MCF 10A (cell line): Measurements from ENCODE around the gene TRIM63. TPM values are rescaled to one million over a fixed set of nuclear protein-coding genes. Genes with fewer than 3 reads are reported as not detected.

ENCODE experiments used
- BruUV-seq: library from RNA; stranded (reverse); fragments of 400-500 nt; replicated peaks from 2 replicates; lab custom pipeline; 2021; lab: Mats Ljungman, UMichigan
- CTCF ChIA-PET: fragments of 300-600 bp; sonication (Branson Sonifier 250); formaldehyde crosslinking; extraction: SDS; loops from one replicate; lab custom pipeline; 2021; ENCODE audit warnings: antibody characterized with exemption, inconsistent platforms; lab: Yijun Ruan, JAX
- POLR2A ChIA-PET: fragments of 300-600, 350-650 bp; sonication (Branson Sonifier 250); formaldehyde crosslinking; extraction: SDS; loops from one replicate; lab custom pipeline; 2020; ENCODE audit warnings: antibody characterized with exemption, inconsistent platforms; lab: Yijun Ruan, JAX
- DNase-seq: peaks from one replicate; pipeline ENCODE4 v3.0.0-alpha.2; 2018; ENCODE audit not compliant: unreplicated experiment
- H3K27ac Mint-ChIP-seq: one replicate; pipeline ENCODE4 v1.8.0; 2022; ENCODE audit warnings: mild to moderate bottlenecking, low read depth, mixed read lengths; ENCODE audit not compliant: unreplicated experiment
- H3K27me3 Mint-ChIP-seq: one replicate; pipeline ENCODE4 v1.8.0; 2022; ENCODE audit warnings: mixed read lengths; ENCODE audit not compliant: insufficient read depth, unreplicated experiment
- H3K36me3 Mint-ChIP-seq: one replicate; pipeline ENCODE4 v1.8.0; 2022; ENCODE audit warnings: mild to moderate bottlenecking, moderate library complexity, mixed read lengths; ENCODE audit not compliant: insufficient read depth, unreplicated experiment
- H3K4me1 Mint-ChIP-seq: one replicate; pipeline ENCODE4 v1.8.0; 2022; ENCODE audit warnings: mixed read lengths; ENCODE audit not compliant: insufficient read depth, unreplicated experiment
- H3K4me3 Mint-ChIP-seq: one replicate; pipeline ENCODE4 v1.8.0; 2022; ENCODE audit warnings: mild to moderate bottlenecking, moderate library complexity, mixed read lengths; ENCODE audit not compliant: unreplicated experiment
- H3K9me3 Mint-ChIP-seq: one replicate; pipeline ENCODE4 v1.8.0; 2022; ENCODE audit warnings: mixed read lengths; ENCODE audit not compliant: unreplicated experiment
- intact Hi-C: fragments of 100-400 bp; cut with micrococcal nuclease; formaldehyde crosslinking; loops from 2 replicates; pipeline ENCODE4 v1.14.1; 2022
- total RNA-seq: library from RNA; stranded (reverse); gene quantifications from 2 replicates; pipeline ENCODE4 v1.2.3, GENCODE V29; 2022
- TF ChIP-seq, protein P1 (sequence below): fragments of 200-600 bp; IDR thresholded peaks from one replicate; pipeline ENCODE4 v1.8.0; 2022; ENCODE audit warnings: antibody characterized with exemption, mild to moderate bottlenecking; ENCODE audit not compliant: unreplicated experiment

Gene TRIM63
- total RNA-seq, 1 experiment from 2014 or later, result not detected

DNA sequence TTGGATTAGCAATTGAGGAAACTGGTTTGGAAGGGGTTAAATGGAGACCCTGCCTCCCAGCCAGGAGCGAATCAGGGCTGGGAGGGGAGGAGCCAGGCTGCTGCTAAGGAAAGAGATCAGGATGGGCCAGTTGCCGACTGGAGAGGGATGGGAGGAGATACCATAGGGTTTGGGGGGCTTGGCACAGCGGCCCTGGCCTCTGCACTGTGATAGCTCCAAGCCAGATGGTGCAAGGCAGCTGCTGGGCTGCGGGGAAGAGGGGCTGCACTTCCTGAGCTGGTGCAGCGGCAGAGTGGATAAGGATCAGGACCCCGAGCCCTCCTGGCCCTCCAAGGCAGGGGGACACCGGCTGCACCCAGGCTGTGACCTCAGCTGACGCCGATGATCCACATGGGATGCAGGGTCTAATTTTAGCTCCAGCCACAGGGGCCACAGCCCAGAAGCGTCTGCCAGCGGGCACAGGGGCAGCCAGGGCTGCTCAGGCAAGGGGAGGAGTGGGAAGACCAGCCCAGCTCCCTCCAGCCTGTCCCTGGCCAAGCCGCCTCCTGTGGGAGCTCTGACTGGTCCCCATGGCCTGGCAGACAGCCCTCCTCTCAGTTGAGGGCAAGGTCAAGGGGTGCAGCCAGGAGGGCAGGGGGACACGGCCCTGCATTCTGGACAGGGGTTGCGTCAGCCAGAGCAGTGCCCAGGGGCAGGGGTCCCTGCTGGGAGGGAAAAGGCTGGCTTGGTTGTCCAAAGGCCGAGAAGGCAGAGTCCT, 45.6 kb downstream of the TRIM63 start, which contains the start of gene EXTL1:
TSS of gene EXTL1 (plus strand) at position 129 of the 757 bp plus-strand sequence. CDS start 872 bp downstream, outside the sequence.
- H3K27ac Mint-ChIP-seq, result no peak within 1 kb of the TSS
- POLR2A ChIA-PET, result no interaction called here
- no peaks in the 10 kb centered on the region for H3K36me3 Mint-ChIP-seq
- no peak within 1 kb of the TSS for H3K4me3 Mint-ChIP-seq
- no peaks in the 10 kb centered on the region for H3K4me1 Mint-ChIP-seq
- DNase-seq, result no peak
- BruUV-seq, result no TSS peak
- TF ChIP-seq, protein P1, sequence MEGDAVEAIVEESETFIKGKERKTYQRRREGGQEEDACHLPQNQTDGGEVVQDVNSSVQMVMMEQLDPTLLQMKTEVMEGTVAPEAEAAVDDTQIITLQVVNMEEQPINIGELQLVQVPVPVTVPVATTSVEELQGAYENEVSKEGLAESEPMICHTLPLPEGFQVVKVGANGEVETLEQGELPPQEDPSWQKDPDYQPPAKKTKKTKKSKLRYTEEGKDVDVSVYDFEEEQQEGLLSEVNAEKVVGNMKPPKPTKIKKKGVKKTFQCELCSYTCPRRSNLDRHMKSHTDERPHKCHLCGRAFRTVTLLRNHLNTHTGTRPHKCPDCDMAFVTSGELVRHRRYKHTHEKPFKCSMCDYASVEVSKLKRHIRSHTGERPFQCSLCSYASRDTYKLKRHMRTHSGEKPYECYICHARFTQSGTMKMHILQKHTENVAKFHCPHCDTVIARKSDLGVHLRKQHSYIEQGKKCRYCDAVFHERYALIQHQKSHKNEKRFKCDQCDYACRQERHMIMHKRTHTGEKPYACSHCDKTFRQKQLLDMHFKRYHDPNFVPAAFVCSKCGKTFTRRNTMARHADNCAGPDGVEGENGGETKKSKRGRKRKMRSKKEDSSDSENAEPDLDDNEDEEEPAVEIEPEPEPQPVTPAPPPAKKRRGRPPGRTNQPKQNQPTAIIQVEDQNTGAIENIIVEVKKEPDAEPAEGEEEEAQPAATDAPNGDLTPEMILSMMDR, result no peak
- no peaks in the 10 kb centered on the region for H3K9me3 Mint-ChIP-seq
- intact Hi-C loops, result no loop called here
- CTCF ChIA-PET, result interaction anchor here (1.0 kb wide), 1 partner anchor 15 kb away, joined by 3 read pairs; no protein-coding TSS in a partner anchor
- H3K27me3 Mint-ChIP-seq, result no peaks in the 10 kb centered on the region

DNA sequence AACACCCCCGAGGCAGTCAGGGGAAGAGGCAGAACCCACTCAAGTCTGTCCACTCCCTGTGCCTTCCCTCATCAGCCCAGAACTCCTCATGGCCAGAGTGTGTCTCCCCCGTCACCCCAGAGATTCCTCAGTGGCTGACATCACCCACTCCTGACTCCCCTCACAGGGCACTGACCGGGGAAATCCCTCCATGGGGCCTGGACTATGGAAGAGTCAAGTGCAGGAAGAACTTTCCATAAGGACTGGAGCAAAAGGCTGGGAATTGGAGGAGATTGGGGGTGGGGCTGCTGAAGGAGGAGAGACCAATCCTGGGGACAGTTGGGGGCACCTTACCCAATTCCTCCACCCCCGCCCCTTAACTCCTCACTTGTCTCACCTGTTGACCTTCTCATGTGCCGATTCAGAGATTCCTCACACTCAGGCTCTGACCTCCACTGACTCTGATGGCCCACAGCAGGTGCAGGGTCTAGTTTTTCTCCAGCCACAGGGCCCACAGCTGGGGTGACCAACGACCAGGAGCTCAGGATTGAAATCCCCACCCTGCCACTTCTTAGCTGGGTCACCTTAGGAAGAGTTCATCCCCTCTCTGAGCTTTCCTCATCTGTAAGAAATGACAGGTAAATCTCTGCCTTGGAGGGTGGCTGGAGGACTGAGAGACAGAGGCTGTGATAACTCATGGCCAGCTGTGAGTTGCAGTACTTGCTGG, 46.3 kb downstream of the TRIM63 start:
- CTCF ChIA-PET, result no interaction called here
- intact Hi-C loops, result no loop called here
- POLR2A ChIA-PET, result no interaction called here
- no TSS peak for BruUV-seq
- H3K27ac Mint-ChIP-seq, result no peak overlapping the region
- H3K27me3 Mint-ChIP-seq, result no peaks in the 10 kb centered on the region
- DNase-seq, result no peak
- no peak overlapping the region for H3K4me3 Mint-ChIP-seq
- H3K9me3 Mint-ChIP-seq, result no peaks in the 10 kb centered on the region
- H3K4me1 Mint-ChIP-seq, result no peaks in the 10 kb centered on the region
- H3K36me3 Mint-ChIP-seq, result no peaks in the 10 kb centered on the region
- TF ChIP-seq, protein P1, result no peak

DNA sequence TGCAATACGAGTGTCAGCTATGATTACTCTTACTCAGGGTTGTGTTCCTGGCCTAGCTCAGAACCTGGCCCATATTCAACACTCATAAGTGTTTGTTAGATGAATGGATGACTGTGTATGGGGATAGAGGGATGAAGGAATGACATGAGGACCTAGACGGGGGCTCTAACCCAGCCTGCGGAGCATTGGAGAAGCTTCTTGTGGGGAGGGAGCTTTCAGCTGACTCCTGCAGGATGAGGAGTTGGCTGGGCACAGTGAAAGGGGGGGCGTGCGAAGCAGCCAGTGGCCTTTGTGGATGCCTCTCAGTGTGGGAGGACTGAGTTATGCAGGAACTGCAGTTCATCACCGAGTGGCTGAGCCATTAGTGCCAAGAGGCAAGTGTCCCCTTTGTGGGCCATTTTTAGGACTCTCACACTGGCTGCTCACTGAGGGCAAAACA, 47.1 kb downstream of the TRIM63 start:
- Mint-ChIP-seq H3K4me3 (no peak overlapping the region), H3K4me1 (no peaks in the 10 kb centered on the region), H3K27me3 (no peaks in the 10 kb centered on the region), H3K27ac (no peak overlapping the region), H3K9me3 (no peaks in the 10 kb centered on the region), H3K36me3 (no peaks in the 10 kb centered on the region)
- ChIA-PET POLR2A (interaction anchor here (1.0 kb wide), 1 partner anchor 106 kb away, joined by 3 read pairs; no protein-coding TSS in a partner anchor), CTCF (interaction anchor here (0.6 to 1.1 kb wide), 3 partner anchors 16 to 150 kb away, joined by 3 to 4 read pairs (median 4); partner anchors contain the start of gene ZNF593)
- TF ChIP-seq, protein P1, result no peak
- no TSS peak for BruUV-seq
- DNase-seq, result no peak
- intact Hi-C loops, result no loop called here
